Measurements from ENCODE around the gene ERAL1.

ERAL1 gene

GRCh38 chr17:28854457-28855335 is at the start of gene ERAL1:
Gene ERAL1, plus strand, starts transcription at chr17:28855016. Its CDS starts 19 bp downstream, at chr17:28855035.
- peak within 1 kb of the TSS; percentile 88 for H3K9ac ChIP-seq (ENCODE audit: low read depth, low read length)
- no peaks in the 10 kb centered on the region for H3K27me3 ChIP-seq (ENCODE audit: insufficient read depth, low read length)
- H3K9me3 ChIP-seq (ENCODE audit: insufficient read depth, low read depth, low read length): no peaks in the 10 kb centered on the region
- H3K36me3 ChIP-seq (ENCODE audit: insufficient read depth, low read depth, low read length): peaks cover 28% of the 10 kb centered on the region
- H3K4me1 ChIP-seq (ENCODE audit: insufficient read depth, low read length): 0 out of 2 replicates have a peak, but pooled peaks cover 3% of the 10 kb centered on the region
- H3K27ac ChIP-seq (ENCODE audit: low read length): peak within 1 kb of the TSS; percentile 40
- H3K4me3 ChIP-seq (ENCODE audit: low read length): peak within 1 kb of the TSS; percentile 89

DNA sequence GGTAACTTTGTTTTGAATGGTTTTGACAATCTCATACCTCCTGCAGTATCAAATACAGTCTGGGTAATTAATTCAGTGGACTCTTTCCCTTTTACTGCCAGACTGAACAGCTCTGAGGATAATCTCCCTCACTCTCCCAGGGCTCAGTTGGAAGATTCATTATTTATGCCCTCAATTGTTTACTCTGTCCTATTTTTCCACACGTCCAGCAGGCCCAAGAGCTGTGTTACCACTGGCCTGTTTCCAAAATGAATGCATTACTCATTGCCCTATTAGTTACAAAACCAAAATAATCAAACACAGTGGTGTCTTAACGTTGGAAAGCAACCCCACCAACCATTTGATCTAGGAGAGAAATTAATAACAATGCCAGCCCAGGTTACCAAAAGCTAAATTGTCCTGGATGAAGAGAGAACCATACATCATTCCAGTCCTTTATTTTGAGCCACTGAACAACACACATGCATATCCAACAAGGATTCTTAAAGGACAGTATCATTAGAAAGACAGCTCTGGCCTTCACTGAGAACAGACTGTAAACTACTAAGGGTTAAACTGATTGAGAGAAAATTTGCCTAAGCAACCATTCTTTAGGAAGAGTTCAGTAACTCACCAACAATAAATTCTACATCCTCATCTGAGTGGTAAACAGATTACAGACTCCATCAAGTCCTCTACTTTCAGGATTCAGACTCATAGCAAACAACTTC is 46.7 kb upstream of the ERAL1 start:
- Histone ChIP-seq H3K4me3 (ENCODE audit: low read length) (peak overlapping the region; percentile 55), H3K36me3 (ENCODE audit: insufficient read depth, low read depth, low read length) (peaks cover 26% of the 10 kb centered on the region), H3K27me3 (ENCODE audit: insufficient read depth, low read length) (no peaks in the 10 kb centered on the region), H3K9ac (ENCODE audit: low read depth, low read length) (peak overlapping the region; percentile 72), H3K9me3 (ENCODE audit: insufficient read depth, low read depth, low read length) (no peaks in the 10 kb centered on the region), H3K4me1 (ENCODE audit: insufficient read depth, low read length) (peaks cover 19% of the 10 kb centered on the region; the same call in 1 of the 2 replicates), H3K27ac (ENCODE audit: low read length) (peak overlapping the region; percentile 67)

GRCh38 chr17:28810437-28810836 is 44.4 kb upstream of the ERAL1 start:
- Histone ChIP-seq H3K9ac (ENCODE audit: low read depth, low read length) (peak overlapping the region; percentile 10; the same call in 1 of the 2 replicates), H3K4me3 (ENCODE audit: low read length) (peak overlapping the region; percentile 87; the same call in 1 of the 2 replicates)

DNA sequence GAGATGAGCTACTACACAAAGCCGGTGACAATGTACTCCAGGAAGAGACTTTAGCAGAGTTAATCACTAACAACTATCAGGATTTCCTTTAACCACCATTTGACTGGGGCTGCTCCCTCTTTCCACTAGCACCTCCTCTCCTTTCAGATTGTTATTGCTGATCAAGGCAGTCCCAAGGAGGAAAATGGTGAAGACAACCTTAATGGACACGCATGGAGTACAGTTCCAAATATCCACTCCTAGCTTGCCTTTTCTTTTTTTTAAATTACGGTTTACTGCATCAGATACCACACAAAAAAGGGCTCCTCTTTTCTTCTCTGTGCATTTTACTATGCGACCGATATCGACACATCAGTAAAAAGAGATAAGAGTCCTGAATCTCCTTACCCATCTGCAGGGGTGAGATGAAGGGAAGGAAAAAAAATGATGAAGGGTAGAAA is 43.1 kb upstream of the ERAL1 start:
- Histone ChIP-seq H3K27ac (ENCODE audit: low read length) (peak overlapping the region; percentile 16), H3K36me3 (ENCODE audit: insufficient read depth, low read depth, low read length) (no peaks in the 10 kb centered on the region; the same call in 1 of the 2 replicates), H3K9ac (ENCODE audit: low read depth, low read length) (peak overlapping the region; percentile 92), H3K9me3 (ENCODE audit: insufficient read depth, low read depth, low read length) (no peaks in the 10 kb centered on the region), H3K4me3 (ENCODE audit: low read length) (peak overlapping the region; percentile 87), H3K27me3 (ENCODE audit: insufficient read depth, low read length) (no peaks in the 10 kb centered on the region), H3K4me1 (ENCODE audit: insufficient read depth, low read length) (peaks cover 19% of the 10 kb centered on the region; the same call in 1 of the 2 replicates)

More at GRCh38 chr17:28810437-28810836, 44.4 kb upstream of the ERAL1 start:
- Histone ChIP-seq H3K36me3 (ENCODE audit: insufficient read depth, low read depth, low read length) (peaks cover 11% of the 10 kb centered on the region), H3K27ac (ENCODE audit: low read length) (no peak overlapping the region), H3K9me3 (ENCODE audit: insufficient read depth, low read depth, low read length) (no peaks in the 10 kb centered on the region), H3K27me3 (ENCODE audit: insufficient read depth, low read length) (no peaks in the 10 kb centered on the region), H3K4me1 (ENCODE audit: insufficient read depth, low read length) (peaks cover 19% of the 10 kb centered on the region; the same call in 1 of the 2 replicates)

GRCh38 chr17:28812091-28812747 is 42.6 kb upstream of the ERAL1 start:
- H3K27ac ChIP-seq (ENCODE audit: low read length): peak overlapping the region; percentile 69
- H3K9me3 ChIP-seq (ENCODE audit: insufficient read depth, low read depth, low read length): no peaks in the 10 kb centered on the region
- peak overlapping the region; percentile 92 for H3K9ac ChIP-seq (ENCODE audit: low read depth, low read length)
- no peaks in the 10 kb centered on the region for H3K27me3 ChIP-seq (ENCODE audit: insufficient read depth, low read length)
- H3K36me3 ChIP-seq (ENCODE audit: insufficient read depth, low read depth, low read length): no peaks in the 10 kb centered on the region
- H3K4me1 ChIP-seq (ENCODE audit: insufficient read depth, low read length): peaks cover 19% of the 10 kb centered on the region; the same call in 1 of the 2 replicates
- H3K4me3 ChIP-seq (ENCODE audit: low read length): peak overlapping the region; percentile 87

GRCh38 chr17:28812748-28813377 is 42.0 kb upstream of the ERAL1 start:
- peak overlapping the region; percentile 87 for H3K4me3 ChIP-seq (ENCODE audit: low read length)
- H3K4me1 ChIP-seq (ENCODE audit: insufficient read depth, low read length): peaks cover 12% of the 10 kb centered on the region; the same call in 1 of the 2 replicates
- peak overlapping the region; percentile 69 for H3K27ac ChIP-seq (ENCODE audit: low read length)
- H3K36me3 ChIP-seq (ENCODE audit: insufficient read depth, low read depth, low read length): no peaks in the 10 kb centered on the region
- peak overlapping the region; percentile 91 for H3K9ac ChIP-seq (ENCODE audit: low read depth, low read length)
- no peaks in the 10 kb centered on the region for H3K27me3 ChIP-seq (ENCODE audit: insufficient read depth, low read length)
- H3K9me3 ChIP-seq (ENCODE audit: insufficient read depth, low read depth, low read length): no peaks in the 10 kb centered on the region

DNA sequence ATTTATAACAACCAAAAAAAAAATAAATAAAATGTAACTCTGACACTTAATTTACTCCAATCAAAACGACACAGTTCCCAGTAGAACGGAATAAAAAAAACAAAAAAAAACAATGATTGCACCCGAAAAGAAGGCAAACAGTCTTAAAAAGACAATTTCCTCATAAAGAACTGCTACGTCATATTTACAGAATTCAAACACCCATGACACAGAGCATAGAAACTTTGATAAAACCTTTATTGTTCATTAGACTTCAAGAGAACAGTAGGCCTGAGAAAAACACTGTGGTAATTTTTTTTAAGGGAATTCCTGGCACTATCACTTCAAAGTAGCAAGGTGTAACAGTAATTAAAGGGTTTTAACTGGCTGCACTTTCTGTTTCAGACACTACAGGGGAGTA is 38.3 kb upstream of the ERAL1 start:
- H3K4me1 ChIP-seq (ENCODE audit: insufficient read depth, low read length): peaks cover 4% of the 10 kb centered on the region; the same call in 1 of the 2 replicates
- H3K9me3 ChIP-seq (ENCODE audit: insufficient read depth, low read depth, low read length): no peaks in the 10 kb centered on the region
- no peaks in the 10 kb centered on the region for H3K27me3 ChIP-seq (ENCODE audit: insufficient read depth, low read length)
- no peak overlapping the region for H3K27ac ChIP-seq (ENCODE audit: low read length)
- no peak overlapping the region for H3K9ac ChIP-seq (ENCODE audit: low read depth, low read length)
- no peak overlapping the region for H3K4me3 ChIP-seq (ENCODE audit: low read length)
- no peaks in the 10 kb centered on the region for H3K36me3 ChIP-seq (ENCODE audit: insufficient read depth, low read depth, low read length)

GRCh38 chr17:28818819-28819221 is 36.0 kb upstream of the ERAL1 start:
- Histone ChIP-seq H3K4me1 (ENCODE audit: insufficient read depth, low read length) (peaks cover 4% of the 10 kb centered on the region; the same call in 1 of the 2 replicates), H3K27me3 (ENCODE audit: insufficient read depth, low read length) (no peaks in the 10 kb centered on the region), H3K4me3 (ENCODE audit: low read length) (no peak overlapping the region), H3K9ac (ENCODE audit: low read depth, low read length) (no peak overlapping the region), H3K9me3 (ENCODE audit: insufficient read depth, low read depth, low read length) (no peaks in the 10 kb centered on the region), H3K36me3 (ENCODE audit: insufficient read depth, low read depth, low read length) (no peaks in the 10 kb centered on the region), H3K27ac (ENCODE audit: low read length) (no peak overlapping the region)

DNA sequence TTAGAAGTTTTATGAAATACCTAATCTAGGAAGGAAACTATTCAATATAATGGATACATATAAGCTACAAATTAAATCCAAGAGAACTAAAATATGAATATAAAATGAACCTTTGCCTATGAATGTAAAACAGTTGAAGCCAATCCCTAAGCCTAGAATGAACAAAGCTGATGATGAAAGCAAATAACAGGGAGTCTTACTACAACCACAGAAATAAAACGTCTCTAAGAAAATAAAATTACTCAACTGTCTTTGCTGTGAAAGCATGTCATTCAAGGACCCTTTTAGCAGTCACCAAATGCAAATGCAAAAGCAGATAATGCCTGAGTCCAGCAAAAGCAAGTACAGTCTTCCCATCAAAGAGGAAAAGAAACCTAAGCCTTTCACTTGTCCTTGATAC is 35.2 kb upstream of the ERAL1 start:
- Histone ChIP-seq H3K36me3 (ENCODE audit: insufficient read depth, low read depth, low read length) (no peaks in the 10 kb centered on the region), H3K4me3 (ENCODE audit: low read length) (no peak overlapping the region), H3K27ac (ENCODE audit: low read length) (no peak overlapping the region), H3K9me3 (ENCODE audit: insufficient read depth, low read depth, low read length) (no peaks in the 10 kb centered on the region), H3K9ac (ENCODE audit: low read depth, low read length) (no peak overlapping the region), H3K4me1 (ENCODE audit: insufficient read depth, low read length) (peaks cover 4% of the 10 kb centered on the region; the same call in 1 of the 2 replicates), H3K27me3 (ENCODE audit: insufficient read depth, low read length) (no peaks in the 10 kb centered on the region)

DNA sequence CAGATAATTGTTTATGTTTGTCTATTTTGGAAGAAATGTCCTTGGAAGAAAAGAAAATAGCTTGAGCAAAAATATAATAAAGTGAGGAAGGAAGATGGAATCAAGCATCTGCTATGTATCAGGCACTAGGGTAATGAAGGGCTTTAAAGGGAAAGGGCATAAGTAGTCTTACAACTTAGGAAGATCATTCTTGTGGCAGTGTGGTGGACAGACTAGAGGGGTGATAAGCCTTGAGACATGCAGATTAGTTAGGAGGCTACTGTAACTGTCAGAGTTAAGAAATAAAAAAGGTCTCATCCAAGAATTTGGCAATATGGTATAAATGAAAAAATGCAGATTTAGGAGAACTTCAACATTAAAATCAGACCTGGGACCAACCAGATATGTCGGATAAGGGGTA is 27.1 kb upstream of the ERAL1 start:
- Histone ChIP-seq H3K9me3 (ENCODE audit: insufficient read depth, low read depth, low read length) (no peaks in the 10 kb centered on the region), H3K27ac (ENCODE audit: low read length) (no peak overlapping the region), H3K4me3 (ENCODE audit: low read length) (no peak overlapping the region), H3K9ac (ENCODE audit: low read depth, low read length) (no peak overlapping the region), H3K4me1 (ENCODE audit: insufficient read depth, low read length) (no peaks in the 10 kb centered on the region), H3K36me3 (ENCODE audit: insufficient read depth, low read depth, low read length) (no peaks in the 10 kb centered on the region), H3K27me3 (ENCODE audit: insufficient read depth, low read length) (no peaks in the 10 kb centered on the region)
